PC-3 (cell line): ENCODE measurements around the gene IPO4. TPM values are rescaled to one million over a fixed set of nuclear protein-coding genes. Genes with fewer than 3 reads are reported as not detected.

Source experiments
- ATAC-seq: fragments of 200-7000 bp; cut with Tn5 transposase; 2 replicates; pipeline ENCODE4 v1.9.1; 2020; ENCODE audit warnings: mild to moderate bottlenecking, moderate library complexity
- BruUV-seq: library from RNA; stranded (reverse); fragments of 400-500 nt; replicated peaks from 2 replicates; lab custom pipeline; 2021; lab: Mats Ljungman, UMichigan
- CTCF ChIA-PET: fragments of 300-600 bp; sonication (Branson Sonifier 250); formaldehyde crosslinking; loops from one replicate; lab custom pipeline; 2022; ENCODE audit warnings: antibody characterized with exemption; lab: Charles Lee
- POLR2A ChIA-PET: fragments of 300-600 bp; sonication (Branson Sonifier 250); formaldehyde crosslinking; loops from one replicate; lab custom pipeline; 2022; ENCODE audit warnings: antibody characterized with exemption; ENCODE audit not compliant: unreplicated experiment; lab: Charles Lee
- DNase-seq: peaks from one replicate; pipeline ENCODE4 v3.0.0-alpha.2; 2015
- H2AFZ ChIP-seq: fragments of 300-600 bp; sonication (generic); 2 replicates; pipeline ENCODE4 v1.6.0; 2016; ENCODE audit warnings: antibody characterized with exemption, low read length
- H3F3A ChIP-seq: fragments of 300-600 bp; sonication (generic); one replicate; pipeline ENCODE4 v1.6.0; 2017; ENCODE audit warnings: antibody characterized with exemption, low read length, control low read depth, mild to moderate bottlenecking; ENCODE audit not compliant: unreplicated experiment
- H3K27ac ChIP-seq: fragments of 300-600 bp; sonication (generic); 2 replicates; pipeline ENCODE4 v1.5.1; 2016; ENCODE audit warnings: mild to moderate bottlenecking, low read length
- H3K27me3 ChIP-seq: fragments of 300-600 bp; sonication (generic); 2 replicates; pipeline ENCODE4 v1.6.1; 2016; ENCODE audit warnings: low read length, mixed read lengths
- H3K36me3 ChIP-seq: fragments of 300-600 bp; sonication (generic); 2 replicates; pipeline ENCODE4 v1.6.1; 2016; ENCODE audit warnings: low read depth, mixed run types, low read length, mixed read lengths
- H3K4me1 ChIP-seq: fragments of 300-600 bp; sonication (generic); 2 replicates; pipeline ENCODE4 v1.5.1; 2016; ENCODE audit warnings: low read length; ENCODE audit not compliant: insufficient read depth
- H3K4me2 ChIP-seq: fragments of 300-600 bp; sonication (generic); 2 replicates; pipeline ENCODE4 v1.6.0; 2016; ENCODE audit warnings: low read length
- H3K4me3 ChIP-seq: fragments of 300-600 bp; sonication (generic); 2 replicates; pipeline ENCODE4 v1.5.1; 2016; ENCODE audit warnings: mild to moderate bottlenecking, low read length, mixed read lengths
- H3K79me2 ChIP-seq: fragments of 300-600 bp; sonication (generic); 2 replicates; pipeline ENCODE4 v1.6.1; 2017; ENCODE audit warnings: low read length, mixed read lengths
- H3K9ac ChIP-seq: fragments of 300-600 bp; sonication (generic); 2 replicates; pipeline ENCODE4 v1.6.0; 2016; ENCODE audit warnings: mild to moderate bottlenecking, low read length
- H3K9me2 ChIP-seq: fragments of 300-600 bp; sonication (generic); replicated peaks from 2 replicates; pipeline ENCODE4 v1.6.1; 2016; ENCODE audit warnings: mixed run types, low read length, mixed read lengths
- H3K9me3 ChIP-seq: fragments of 300-600 bp; sonication (generic); 2 replicates; pipeline ENCODE4 v1.6.1; 2016; ENCODE audit warnings: low read length, mixed read lengths
- H4K20me1 ChIP-seq: fragments of 300-600 bp; sonication (generic); 2 replicates; pipeline ENCODE4 v1.6.1; 2016; ENCODE audit warnings: low read length, mixed read lengths
- EZH2 ChIP-seq: fragments of 300-600 bp; sonication (generic); IDR thresholded peaks from one replicate; pipeline ENCODE4 v1.6.1; 2017; ENCODE audit warnings: antibody characterized with exemption, mild to moderate bottlenecking, low read length; ENCODE audit not compliant: unreplicated experiment
- EZH2phosphoT487 ChIP-seq: fragments of 300-600 bp; sonication (generic); IDR thresholded peaks from 2 replicates; pipeline ENCODE4 v1.6.1; 2018; ENCODE audit warnings: mild to moderate bottlenecking, antibody characterized with exemption, low read length, borderline replicate concordance
- intact Hi-C: fragments of 100-400 bp; cut with micrococcal nuclease; formaldehyde crosslinking; loops from 2 replicates; pipeline ENCODE4 v1.9.0; 2023
- total RNA-seq: library from RNA; depleted of rRNA; stranded (reverse); fragments of >200 nt; gene quantifications from 2 replicates; pipeline ENCODE4 v1.2.3, GENCODE V29; 2014
- TF ChIP-seq, protein P1 (sequence below): fragments of 300-600 bp; sonication (generic); conservative IDR thresholded peaks from 2 replicates; pipeline ENCODE4 v1.5.1; 2017; ENCODE audit warnings: antibody characterized with exemption, low read depth, mild to moderate bottlenecking, low read length

Gene IPO4
- total RNA-seq, 1 experiment from 2014 or later: 211 TPM

DNA sequence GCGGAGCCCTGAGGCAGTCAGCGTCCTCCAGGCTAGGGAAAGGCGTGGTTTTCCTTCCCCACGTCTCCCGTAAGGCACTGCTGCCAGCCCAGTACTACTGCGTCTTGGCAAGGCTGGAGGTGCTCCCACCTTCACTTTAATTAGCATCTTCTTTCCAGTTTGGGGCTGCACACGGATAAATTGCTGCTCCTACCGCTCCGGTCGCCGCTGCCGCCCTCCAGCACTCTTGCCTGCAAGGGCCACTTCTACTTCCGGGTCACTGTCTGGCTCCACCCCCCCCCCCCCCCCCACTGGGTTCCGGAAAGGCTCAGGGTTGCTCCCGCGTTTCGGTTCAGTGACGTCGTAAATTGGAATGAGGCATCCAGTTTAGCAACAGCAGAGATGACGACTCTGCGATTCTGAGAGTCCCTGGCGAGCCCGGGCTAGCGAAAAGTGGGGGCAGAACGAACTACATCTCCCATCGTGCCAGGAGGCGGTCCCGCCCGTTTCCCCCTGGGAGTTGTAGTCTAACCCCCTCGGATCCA, 43.6 kb upstream of the IPO4 start, which contains the start of gene NEDD8:
TSS of gene NEDD8 (minus strand) at position 247 of the 524 bp plus-strand sequence. CDS start at position 147, 100 bp downstream.
- Histone ChIP-seq H3F3A (no peaks in the 10 kb centered on the region), H3K9me2 (no peaks in the 10 kb centered on the region), H3K9me3 (no peaks in the 10 kb centered on the region), H2AFZ (peak within 1 kb of the TSS; percentile 97), H3K4me1 (peaks cover 27% of the 10 kb centered on the region), H3K4me2 (peak within 1 kb of the TSS; percentile 97), H4K20me1 (no peaks in the 10 kb centered on the region), H3K36me3 (peaks cover 14% of the 10 kb centered on the region), H3K27me3 (no peaks in the 10 kb centered on the region), H3K79me2 (peaks cover 73% of the 10 kb centered on the region), H3K9ac (peak within 1 kb of the TSS; percentile 92), H3K4me3 (peak within 1 kb of the TSS; percentile 98), H3K27ac (peak within 1 kb of the TSS; percentile 80)
- DNase-seq: peak; percentile 92
- no TSS peak for BruUV-seq
- ChIA-PET POLR2A (no interaction called here), CTCF (no interaction called here)
- TF ChIP-seq, protein P1, sequence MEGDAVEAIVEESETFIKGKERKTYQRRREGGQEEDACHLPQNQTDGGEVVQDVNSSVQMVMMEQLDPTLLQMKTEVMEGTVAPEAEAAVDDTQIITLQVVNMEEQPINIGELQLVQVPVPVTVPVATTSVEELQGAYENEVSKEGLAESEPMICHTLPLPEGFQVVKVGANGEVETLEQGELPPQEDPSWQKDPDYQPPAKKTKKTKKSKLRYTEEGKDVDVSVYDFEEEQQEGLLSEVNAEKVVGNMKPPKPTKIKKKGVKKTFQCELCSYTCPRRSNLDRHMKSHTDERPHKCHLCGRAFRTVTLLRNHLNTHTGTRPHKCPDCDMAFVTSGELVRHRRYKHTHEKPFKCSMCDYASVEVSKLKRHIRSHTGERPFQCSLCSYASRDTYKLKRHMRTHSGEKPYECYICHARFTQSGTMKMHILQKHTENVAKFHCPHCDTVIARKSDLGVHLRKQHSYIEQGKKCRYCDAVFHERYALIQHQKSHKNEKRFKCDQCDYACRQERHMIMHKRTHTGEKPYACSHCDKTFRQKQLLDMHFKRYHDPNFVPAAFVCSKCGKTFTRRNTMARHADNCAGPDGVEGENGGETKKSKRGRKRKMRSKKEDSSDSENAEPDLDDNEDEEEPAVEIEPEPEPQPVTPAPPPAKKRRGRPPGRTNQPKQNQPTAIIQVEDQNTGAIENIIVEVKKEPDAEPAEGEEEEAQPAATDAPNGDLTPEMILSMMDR: no peak
- TF ChIP-seq EZH2 (no peak), EZH2phosphoT487 (no peak)
- ATAC-seq: peak; percentile 80
- intact Hi-C loops: loop anchor here (1.0 to 2.0 kb wide), 2 partner anchors 10 to 15 kb away; partner anchors contain the start of genes MDP1 and TINF2

DNA sequence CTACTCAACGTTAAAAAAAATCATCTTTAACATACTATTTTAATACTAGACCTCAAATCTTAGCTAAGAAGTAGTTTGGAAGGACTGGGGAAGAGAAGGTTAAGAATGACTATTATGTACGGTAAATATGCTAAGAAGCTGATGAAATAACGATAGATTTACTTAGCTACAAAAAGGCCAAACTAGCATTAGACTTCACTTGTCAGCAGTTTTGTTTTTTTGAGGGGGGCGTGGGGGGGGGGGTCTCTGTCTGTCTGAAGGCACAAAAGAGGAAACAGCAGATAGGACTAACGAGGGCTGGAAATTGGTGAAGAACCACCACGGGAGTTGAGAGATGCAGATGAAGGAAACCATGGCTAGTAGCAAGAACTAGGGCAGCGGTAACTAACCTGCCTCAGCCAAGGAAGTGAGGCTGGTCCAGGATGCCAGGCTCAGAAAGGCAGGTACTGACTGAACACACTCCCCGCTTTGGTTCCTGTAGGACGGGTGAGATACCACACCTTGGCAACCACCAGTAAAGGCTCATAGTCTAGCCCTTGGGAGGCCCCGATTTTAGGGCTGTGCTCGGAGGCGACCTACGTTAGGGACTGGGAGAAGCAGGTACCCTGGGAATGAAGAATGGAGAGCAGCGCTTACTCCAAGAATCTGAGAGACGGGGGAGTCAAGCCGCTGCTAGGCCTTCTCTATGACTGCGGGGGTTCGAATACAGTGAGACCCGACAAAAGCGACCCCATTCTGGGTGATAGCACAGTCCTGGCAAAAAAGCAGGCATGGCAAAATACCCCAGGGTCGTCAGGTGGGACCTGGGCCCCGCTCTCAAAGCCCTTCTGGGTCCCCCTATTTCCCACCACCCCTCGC, 42.9 kb upstream of the IPO4 start:
- BruUV-seq: TSS peak; percentile 70
- intact Hi-C loops: loop anchor here (1.0 to 2.0 kb wide), 2 partner anchors 11 to 15 kb away; partner anchors contain the start of genes MDP1 and TINF2
- CTCF ChIA-PET: no interaction called here

More for the DNA sequence above, 42.9 kb upstream of the IPO4 start:
- H3K27me3 ChIP-seq: no peaks in the 10 kb centered on the region
- TF ChIP-seq EZH2 (no peak), EZH2phosphoT487 (no peak)
- TF ChIP-seq, protein P1: no peak
- no peaks in the 10 kb centered on the region for H3K9me3 ChIP-seq
- H3K79me2 ChIP-seq: peaks cover 80% of the 10 kb centered on the region
- ATAC-seq (peak; percentile 12), DNase-seq (no peak)
- H3K36me3 ChIP-seq: peaks cover 7% of the 10 kb centered on the region; the same call in 1 of the 2 replicates
- no peaks in the 10 kb centered on the region for H4K20me1 ChIP-seq
- POLR2A ChIA-PET: no interaction called here
- H2AFZ ChIP-seq: peak overlapping the region; percentile 97
- H3K27ac ChIP-seq: peak overlapping the region; percentile 80
- H3K4me2 ChIP-seq: peak overlapping the region; percentile 97
- peak overlapping the region; percentile 98 for H3K4me3 ChIP-seq
- peaks cover 27% of the 10 kb centered on the region for H3K4me1 ChIP-seq
- H3K9me2 ChIP-seq: no peaks in the 10 kb centered on the region
- no peaks in the 10 kb centered on the region for H3F3A ChIP-seq
- peak overlapping the region; percentile 92 for H3K9ac ChIP-seq
